Caco-2 (cell line): ENCODE measurements around the gene PCNX1. TPM values are rescaled to one million over a fixed set of nuclear protein-coding genes. Genes with fewer than 3 reads are reported as not detected.
A peak's percentile ranks its signal among the peaks of the same experiment; 100 is the strongest.

Experiments used
- BruUV-seq: library from RNA; stranded (reverse); fragments of 400-500 nt; replicated peaks from 2 replicates; lab custom pipeline; 2021; lab: Mats Ljungman, UMichigan
- CTCF ChIA-PET: fragments of 300-600 bp; sonication (Branson Sonifier 250); formaldehyde crosslinking; loops from one replicate; lab custom pipeline; 2022; ENCODE audit warnings: antibody characterized with exemption; lab: Charles Lee
- POLR2A ChIA-PET: fragments of 300-600 bp; sonication (Branson Sonifier 250); formaldehyde crosslinking; loops from one replicate; lab custom pipeline; 2022; ENCODE audit warnings: antibody characterized with exemption; lab: Charles Lee
- DNase-seq, 2 experiments: peaks; one replicate each; pipeline versions ENCODE4 v3.0.0 to v3.0.0-alpha.2; 2020 to 2022
- H3K27me3 ChIP-seq: replicated peaks from 2 replicates; pipeline ENCODE4 v1.6.0; 2011; ENCODE audit warnings: low read length; ENCODE audit not compliant: control insufficient read depth, insufficient read depth
- H3K36me3 ChIP-seq: 2 replicates; pipeline ENCODE4 v1.5.1; 2011; ENCODE audit warnings: low read length; ENCODE audit not compliant: control insufficient read depth, insufficient read depth
- H3K4me1 ChIP-seq: fragments of 250-450 bp; sonication (Bioruptor Pico); 2 replicates; pipeline ENCODE4 v1.5.1; 2020; ENCODE audit warnings: mild to moderate bottlenecking
- H3K4me3 ChIP-seq: 2 replicates; pipeline ENCODE4 v1.5.1; 2011; ENCODE audit warnings: low read depth, mild to moderate bottlenecking, control low read depth, low read length
- H3K9me3 ChIP-seq: fragments of 250-450 bp; sonication (Bioruptor Pico); 2 replicates; pipeline ENCODE4 v1.5.1; 2020; ENCODE audit warnings: mild to moderate bottlenecking, moderate library complexity
- H3K27ac Mint-ChIP-seq: one replicate; pipeline ENCODE4 v1.8.0; 2022; ENCODE audit warnings: mixed read lengths; ENCODE audit not compliant: unreplicated experiment
- H3K27me3 Mint-ChIP-seq: one replicate; pipeline ENCODE4 v1.8.0; 2022; ENCODE audit warnings: mixed read lengths; ENCODE audit not compliant: insufficient read depth, unreplicated experiment
- H3K36me3 Mint-ChIP-seq: one replicate; pipeline ENCODE4 v1.8.0; 2022; ENCODE audit warnings: mild to moderate bottlenecking, mixed read lengths; ENCODE audit not compliant: insufficient read depth, unreplicated experiment
- H3K4me1 Mint-ChIP-seq: one replicate; pipeline ENCODE4 v1.8.0; 2022; ENCODE audit warnings: low read depth, mixed read lengths; ENCODE audit not compliant: unreplicated experiment
- H3K4me3 Mint-ChIP-seq: one replicate; pipeline ENCODE4 v1.8.0; 2022; ENCODE audit warnings: mild to moderate bottlenecking, moderate library complexity, mixed read lengths; ENCODE audit not compliant: unreplicated experiment
- H3K9me3 Mint-ChIP-seq: one replicate; pipeline ENCODE4 v1.8.0; 2022; ENCODE audit warnings: mixed read lengths; ENCODE audit not compliant: unreplicated experiment
- intact Hi-C: fragments of 100-400 bp; cut with micrococcal nuclease; formaldehyde crosslinking; loops from one replicate; pipeline ENCODE4 v1.10.0; 2022; ENCODE audit not compliant: unreplicated experiment
- total RNA-seq: library from RNA; stranded (reverse); gene quantifications from 2 replicates; pipeline ENCODE4 v1.2.3, GENCODE V29; 2022
- TF ChIP-seq, protein P1 (sequence below), 2 experiments: fragments of 200-600 bp in 1 of 2; IDR thresholded peaks; 1 replicate in 1 of 2; 2 replicates in 1 of 2; pipeline versions ENCODE4 v1.5.1 to v1.8.0; 2011 to 2022; ENCODE audit warnings: antibody characterized with exemption in 1 of 2, control low read depth in 1 of 2, inconsistent platforms in 1 of 2, low read depth in 1 of 2, low read length in 1 of 2, mild to moderate bottlenecking in 1 of 2, moderate library complexity in 1 of 2; ENCODE audit not compliant: insufficient read depth in 1 of 2, severe bottlenecking in 1 of 2, unreplicated experiment in 1 of 2

PCNX1 gene
- total RNA-seq, 1 experiment from 2014 or later, result 29.0 TPM

DNA sequence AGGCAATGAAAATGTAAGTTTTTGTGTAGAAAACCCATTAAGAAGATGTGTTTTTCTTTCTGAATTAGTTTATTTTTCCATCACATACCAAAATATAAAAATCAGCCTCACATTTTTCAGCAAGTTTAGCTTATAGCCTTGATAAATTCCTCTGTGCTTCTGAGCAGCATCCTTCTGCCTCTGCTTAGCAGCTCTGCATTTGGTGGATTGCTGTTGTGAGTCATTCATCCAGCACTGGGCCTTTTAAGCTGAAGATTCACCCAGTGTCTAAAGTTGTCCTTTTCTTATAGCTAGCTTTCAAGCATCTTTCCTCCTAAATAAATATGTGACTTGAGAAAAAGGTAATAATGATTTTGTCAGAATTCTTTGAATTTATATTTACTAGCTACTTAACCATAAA is 206.1 kb downstream of the PCNX1 start:
- H3K27ac Mint-ChIP-seq, result no peak overlapping the region

DNA sequence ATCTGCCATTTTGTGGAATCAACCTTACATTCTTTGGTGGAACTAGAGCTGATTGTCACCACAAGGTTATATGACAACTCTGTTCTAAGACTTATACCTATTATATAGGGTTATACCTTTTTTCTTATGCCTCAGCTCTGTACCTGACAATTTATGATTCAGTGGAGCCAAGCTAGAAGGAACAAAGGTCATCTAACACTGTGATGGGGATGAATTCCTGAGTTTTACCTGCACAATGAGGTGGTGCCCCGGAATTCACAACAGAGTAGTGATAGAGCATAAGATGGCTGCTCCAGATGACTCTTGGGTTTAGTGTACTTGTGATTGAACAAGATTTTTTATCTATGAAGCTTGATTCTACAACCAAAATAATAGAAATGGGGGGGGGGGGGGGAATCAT is 207.3 kb downstream of the PCNX1 start:
- 0 out of 2 replicates have a peak, but pooled peaks cover 1% of the 10 kb centered on the region for H3K36me3 ChIP-seq
- Mint-ChIP-seq H3K9me3 (no peaks in the 10 kb centered on the region), H3K27ac (peak overlapping the region; percentile 61), H3K4me1 (peaks cover 33% of the 10 kb centered on the region), H3K36me3 (peaks cover 25% of the 10 kb centered on the region), H3K4me3 (no peak overlapping the region), H3K27me3 (no peaks in the 10 kb centered on the region)
- intact Hi-C loops, result no loop called here
- no TSS peak for BruUV-seq
- peaks cover 54% of the 10 kb centered on the region for H3K4me1 ChIP-seq
- H3K4me3 ChIP-seq, result no peak overlapping the region
- no peaks in the 10 kb centered on the region for H3K9me3 ChIP-seq
- CTCF ChIA-PET, result no interaction called here
- POLR2A ChIA-PET, result no interaction called here
- H3K27me3 ChIP-seq, result no peaks in the 10 kb centered on the region
- TF ChIP-seq, protein P1, sequence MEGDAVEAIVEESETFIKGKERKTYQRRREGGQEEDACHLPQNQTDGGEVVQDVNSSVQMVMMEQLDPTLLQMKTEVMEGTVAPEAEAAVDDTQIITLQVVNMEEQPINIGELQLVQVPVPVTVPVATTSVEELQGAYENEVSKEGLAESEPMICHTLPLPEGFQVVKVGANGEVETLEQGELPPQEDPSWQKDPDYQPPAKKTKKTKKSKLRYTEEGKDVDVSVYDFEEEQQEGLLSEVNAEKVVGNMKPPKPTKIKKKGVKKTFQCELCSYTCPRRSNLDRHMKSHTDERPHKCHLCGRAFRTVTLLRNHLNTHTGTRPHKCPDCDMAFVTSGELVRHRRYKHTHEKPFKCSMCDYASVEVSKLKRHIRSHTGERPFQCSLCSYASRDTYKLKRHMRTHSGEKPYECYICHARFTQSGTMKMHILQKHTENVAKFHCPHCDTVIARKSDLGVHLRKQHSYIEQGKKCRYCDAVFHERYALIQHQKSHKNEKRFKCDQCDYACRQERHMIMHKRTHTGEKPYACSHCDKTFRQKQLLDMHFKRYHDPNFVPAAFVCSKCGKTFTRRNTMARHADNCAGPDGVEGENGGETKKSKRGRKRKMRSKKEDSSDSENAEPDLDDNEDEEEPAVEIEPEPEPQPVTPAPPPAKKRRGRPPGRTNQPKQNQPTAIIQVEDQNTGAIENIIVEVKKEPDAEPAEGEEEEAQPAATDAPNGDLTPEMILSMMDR (IDR thresholded peaks at IDR 0.05; ENCODE audit: insufficient read depth in 1 of 2, low read depth in 1 of 2, low read length in 1 of 2, severe bottlenecking in 1 of 2, unreplicated experiment in 1 of 2), result no peak
- DNase-seq, result peak in 1 of 2 experiments; percentile 53

More for the DNA sequence above, 206.1 kb downstream of the PCNX1 start:
- TF ChIP-seq, protein P1 (IDR thresholded peaks at IDR 0.05; ENCODE audit: insufficient read depth in 1 of 2, low read depth in 1 of 2, low read length in 1 of 2, severe bottlenecking in 1 of 2, unreplicated experiment in 1 of 2), result no peak
- Histone ChIP-seq H3K9me3 (no peaks in the 10 kb centered on the region), H3K4me1 (peaks cover 47% of the 10 kb centered on the region), H3K4me3 (no peak overlapping the region), H3K27me3 (no peaks in the 10 kb centered on the region), H3K36me3 (0 out of 2 replicates have a peak, but pooled peaks cover 1% of the 10 kb centered on the region)
- intact Hi-C loops, result no loop called here
- H3K36me3 Mint-ChIP-seq, result peaks cover 20% of the 10 kb centered on the region
- DNase-seq, result no peak
- no peaks in the 10 kb centered on the region for H3K27me3 Mint-ChIP-seq
- no peak overlapping the region for H3K4me3 Mint-ChIP-seq
- no peaks in the 10 kb centered on the region for H3K9me3 Mint-ChIP-seq
- POLR2A ChIA-PET, result no interaction called here
- no TSS peak for BruUV-seq
- CTCF ChIA-PET, result no interaction called here
- peaks cover 29% of the 10 kb centered on the region for H3K4me1 Mint-ChIP-seq

DNA sequence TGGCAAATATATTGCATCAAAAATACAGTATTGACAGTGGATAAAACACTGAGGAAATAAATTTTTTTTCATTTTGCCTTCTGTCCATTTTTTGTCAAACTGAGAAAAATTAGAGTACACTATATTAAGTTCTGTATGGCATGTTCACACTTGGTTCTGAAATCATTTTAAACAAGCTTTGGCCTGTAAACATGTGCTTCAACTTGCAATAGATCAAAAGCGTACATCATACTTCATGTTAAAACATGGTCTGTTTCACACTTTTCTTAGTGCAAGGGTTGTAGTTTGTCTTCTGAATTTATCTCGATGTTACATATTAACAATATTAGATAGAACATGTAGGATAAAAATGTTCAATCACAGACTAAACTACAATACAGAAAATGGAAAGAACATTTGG is 208.0 kb downstream of the PCNX1 start:
- CTCF ChIA-PET, result no interaction called here
- DNase-seq, result no peak
- Mint-ChIP-seq H3K4me1 (peaks cover 33% of the 10 kb centered on the region), H3K36me3 (peaks cover 23% of the 10 kb centered on the region), H3K9me3 (no peaks in the 10 kb centered on the region), H3K27me3 (no peaks in the 10 kb centered on the region), H3K4me3 (no peak overlapping the region), H3K27ac (peak overlapping the region; percentile 32)
- intact Hi-C loops, result no loop called here
- Histone ChIP-seq H3K9me3 (no peaks in the 10 kb centered on the region), H3K4me1 (peaks cover 54% of the 10 kb centered on the region), H3K27me3 (no peaks in the 10 kb centered on the region), H3K36me3 (no peaks in the 10 kb centered on the region), H3K4me3 (no peak overlapping the region)
- POLR2A ChIA-PET, result no interaction called here
- TF ChIP-seq, protein P1 (IDR thresholded peaks at IDR 0.05; ENCODE audit: insufficient read depth in 1 of 2, low read depth in 1 of 2, low read length in 1 of 2, severe bottlenecking in 1 of 2, unreplicated experiment in 1 of 2), result no peak
- BruUV-seq, result no TSS peak
